ENCODE data around the gene MACIR.

Gene MACIR

GRCh38 chr5:103298607-103299188 is 40.1 kb downstream of the MACIR start:
- Histone ChIP-seq H3K4me1 (ENCODE audit: control insufficient read depth, insufficient read depth, low read length) (peaks cover 6% of the 10 kb centered on the region), H3K27ac (ENCODE audit: insufficient read depth, low read depth, low read length, poor library complexity, severe bottlenecking) (no peak overlapping the region), H3K9me3 (ENCODE audit: control insufficient read depth, low read length) (no peaks in the 10 kb centered on the region), H3K27me3 (ENCODE audit: control insufficient read depth, insufficient read depth, low read length, poor library complexity, severe bottlenecking) (no peaks in the 10 kb centered on the region), H3K36me3 (ENCODE audit: control insufficient read depth, insufficient read depth, low read length) (no peaks in the 10 kb centered on the region), H3K4me3 (ENCODE audit: insufficient read depth, low read depth, low read length) (no peak overlapping the region)
- 32 to 42% methylated on average over 4 of the region's 4 CpGs for WGBS, 2 experiments

- Histone ChIP-seq H3K27ac (ENCODE audit: insufficient read depth, low read depth, low read length, poor library complexity, severe bottlenecking) (no peak overlapping the region), H3K27me3 (ENCODE audit: control insufficient read depth, insufficient read depth, low read length, poor library complexity, severe bottlenecking) (no peaks in the 10 kb centered on the region), H3K4me3 (ENCODE audit: insufficient read depth, low read depth, low read length) (no peak overlapping the region), H3K9me3 (ENCODE audit: control insufficient read depth, low read length) (no peaks in the 10 kb centered on the region), H3K4me1 (ENCODE audit: control insufficient read depth, insufficient read depth, low read length) (no peaks in the 10 kb centered on the region), H3K36me3 (ENCODE audit: control insufficient read depth, insufficient read depth, low read length) (no peaks in the 10 kb centered on the region)
- WGBS, 2 experiments, result 90 to 98% methylated on average over 4 of the region's 4 CpGs
These were observed 47.2 kb downstream of the MACIR start for GRCh38 chr5:103305809-103306208.

- Histone ChIP-seq H3K4me3 (ENCODE audit: insufficient read depth, low read depth, low read length) (no peak overlapping the region), H3K27ac (ENCODE audit: insufficient read depth, low read depth, low read length, poor library complexity, severe bottlenecking) (no peak overlapping the region), H3K4me1 (ENCODE audit: control insufficient read depth, insufficient read depth, low read length) (no peaks in the 10 kb centered on the region), H3K27me3 (ENCODE audit: control insufficient read depth, insufficient read depth, low read length, poor library complexity, severe bottlenecking) (no peaks in the 10 kb centered on the region), H3K36me3 (ENCODE audit: control insufficient read depth, insufficient read depth, low read length) (no peaks in the 10 kb centered on the region), H3K9me3 (ENCODE audit: control insufficient read depth, low read length) (no peaks in the 10 kb centered on the region)
- WGBS, 2 experiments, result 80 to 100% methylated on average over 1 to 3 of the region's 3 CpGs
These were observed 48.9 kb downstream of the MACIR start for GRCh38 chr5:103307470-103307869.

- Histone ChIP-seq H3K4me1 (ENCODE audit: control insufficient read depth, insufficient read depth, low read length) (no peaks in the 10 kb centered on the region), H3K4me3 (ENCODE audit: insufficient read depth, low read depth, low read length) (no peak overlapping the region), H3K27ac (ENCODE audit: insufficient read depth, low read depth, low read length, poor library complexity, severe bottlenecking) (no peak overlapping the region), H3K27me3 (ENCODE audit: control insufficient read depth, insufficient read depth, low read length, poor library complexity, severe bottlenecking) (no peaks in the 10 kb centered on the region), H3K9me3 (ENCODE audit: control insufficient read depth, low read length) (no peaks in the 10 kb centered on the region), H3K36me3 (ENCODE audit: control insufficient read depth, insufficient read depth, low read length) (no peaks in the 10 kb centered on the region)
- WGBS, 2 experiments, result 78 to 95% methylated on average over 2 of the region's 3 CpGs
These were observed 50.2 kb downstream of the MACIR start for GRCh38 chr5:103308774-103309173.

GRCh38 chr5:103313056-103313455 is 54.5 kb downstream of the MACIR start:
- Histone ChIP-seq H3K9me3 (ENCODE audit: control insufficient read depth, low read length) (no peaks in the 10 kb centered on the region), H3K4me1 (ENCODE audit: control insufficient read depth, insufficient read depth, low read length) (no peaks in the 10 kb centered on the region), H3K36me3 (ENCODE audit: control insufficient read depth, insufficient read depth, low read length) (no peaks in the 10 kb centered on the region), H3K27ac (ENCODE audit: insufficient read depth, low read depth, low read length, poor library complexity, severe bottlenecking) (no peak overlapping the region), H3K27me3 (ENCODE audit: control insufficient read depth, insufficient read depth, low read length, poor library complexity, severe bottlenecking) (no peaks in the 10 kb centered on the region), H3K4me3 (ENCODE audit: insufficient read depth, low read depth, low read length) (no peak overlapping the region)
- WGBS, 2 experiments, result 97 to 98% methylated on average over 3 of the region's 3 CpGs

- Histone ChIP-seq H3K4me1 (ENCODE audit: control insufficient read depth, insufficient read depth, low read length) (no peaks in the 10 kb centered on the region), H3K9me3 (ENCODE audit: control insufficient read depth, low read length) (no peaks in the 10 kb centered on the region), H3K27me3 (ENCODE audit: control insufficient read depth, insufficient read depth, low read length, poor library complexity, severe bottlenecking) (no peaks in the 10 kb centered on the region), H3K36me3 (ENCODE audit: control insufficient read depth, insufficient read depth, low read length) (no peaks in the 10 kb centered on the region), H3K4me3 (ENCODE audit: insufficient read depth, low read depth, low read length) (no peak overlapping the region), H3K27ac (ENCODE audit: insufficient read depth, low read depth, low read length, poor library complexity, severe bottlenecking) (no peak overlapping the region)
- 94 to 97% methylated on average over 3 of the region's 3 CpGs for WGBS, 2 experiments
These were observed 56.9 kb downstream of the MACIR start for GRCh38 chr5:103315455-103315854.

GRCh38 chr5:103327451-103327850 is 68.9 kb downstream of the MACIR start:
- Histone ChIP-seq H3K4me3 (ENCODE audit: insufficient read depth, low read depth, low read length) (no peak overlapping the region), H3K9me3 (ENCODE audit: control insufficient read depth, low read length) (no peaks in the 10 kb centered on the region), H3K27me3 (ENCODE audit: control insufficient read depth, insufficient read depth, low read length, poor library complexity, severe bottlenecking) (no peaks in the 10 kb centered on the region), H3K36me3 (ENCODE audit: control insufficient read depth, insufficient read depth, low read length) (no peaks in the 10 kb centered on the region), H3K4me1 (ENCODE audit: control insufficient read depth, insufficient read depth, low read length) (no peaks in the 10 kb centered on the region), H3K27ac (ENCODE audit: insufficient read depth, low read depth, low read length, poor library complexity, severe bottlenecking) (no peak overlapping the region)
- 93 to 96% methylated on average over 1 of the region's 1 CpG for WGBS, 2 experiments

- Histone ChIP-seq H3K9me3 (ENCODE audit: control insufficient read depth, low read length) (no peaks in the 10 kb centered on the region), H3K27me3 (ENCODE audit: control insufficient read depth, insufficient read depth, low read length, poor library complexity, severe bottlenecking) (no peaks in the 10 kb centered on the region), H3K4me1 (ENCODE audit: control insufficient read depth, insufficient read depth, low read length) (no peaks in the 10 kb centered on the region), H3K36me3 (ENCODE audit: control insufficient read depth, insufficient read depth, low read length) (no peaks in the 10 kb centered on the region), H3K27ac (ENCODE audit: insufficient read depth, low read depth, low read length, poor library complexity, severe bottlenecking) (no peak overlapping the region), H3K4me3 (ENCODE audit: insufficient read depth, low read depth, low read length) (no peak overlapping the region)
These were observed 69.3 kb downstream of the MACIR start for GRCh38 chr5:103327893-103328292.

Measured in ectodermal cell (in vitro differentiated cells).